ENCODE measurements around the gene DCAF10.
"Not testable (repeated sequence)": the region's sequence is repeated elsewhere in the genome, so short reads cannot be mapped to it uniquely, and the experiment has no call there.

Gene DCAF10

DNA sequence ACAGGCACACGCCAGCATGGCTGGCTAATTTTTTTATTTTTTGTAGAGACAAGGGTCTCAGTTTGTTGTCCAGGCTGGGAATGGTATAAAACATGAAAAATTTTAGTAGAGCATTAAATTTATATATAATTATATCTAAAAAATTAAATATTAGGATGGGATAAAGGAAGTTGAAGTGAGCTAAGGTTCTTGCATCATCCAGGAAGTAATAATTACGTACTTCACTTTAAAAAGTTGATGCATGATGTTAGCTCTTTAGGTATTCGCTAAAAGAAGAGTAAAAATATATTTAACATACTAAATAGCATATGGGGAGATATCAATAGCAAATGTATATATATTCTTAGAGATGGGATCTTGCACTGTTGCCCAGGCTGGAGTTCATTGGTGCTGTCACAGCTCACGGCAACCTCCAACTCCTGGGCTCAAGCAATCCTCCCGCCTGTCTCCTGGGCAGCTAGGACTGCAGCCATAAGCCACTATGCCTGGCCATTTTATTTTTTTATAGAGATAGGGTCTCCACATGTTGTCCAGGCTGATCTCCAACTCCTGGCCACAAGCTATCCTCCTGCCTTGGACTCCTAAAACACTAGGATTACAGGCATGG is 12.3 kb downstream of the DCAF10 start:
- DNase-seq (ENCODE audit: low read depth): no peak
- TF ChIP-seq CTCF (IDR thresholded peaks at IDR 0.05; ENCODE audit: low read depth, low read length, missing control alignments): no peak
- H3K4me3 ChIP-seq (ENCODE audit: low read depth, low read length): no peak overlapping the region

DNA sequence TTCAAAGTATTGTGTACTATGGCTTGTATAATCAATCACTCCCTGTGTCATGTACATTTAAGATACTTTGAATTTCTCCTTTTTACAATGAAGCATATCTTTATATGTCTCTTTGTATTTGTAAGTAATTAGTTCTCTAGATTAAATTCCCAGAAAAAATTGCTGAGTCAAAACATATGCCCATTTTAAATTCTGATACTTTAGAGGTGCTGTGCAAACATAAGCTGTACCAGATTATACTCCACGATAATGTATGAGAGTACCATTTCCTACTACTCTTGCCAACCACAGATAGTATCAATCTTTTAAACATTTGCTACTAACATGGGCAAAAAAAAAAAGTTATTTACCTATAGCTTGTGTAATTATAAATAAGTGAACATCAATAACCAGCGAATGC is 18.3 kb downstream of the DCAF10 start:
- no peak overlapping the region for H3K4me3 ChIP-seq (ENCODE audit: low read depth, low read length)
- no peak for DNase-seq (ENCODE audit: low read depth)
- no peak for TF ChIP-seq CTCF (IDR thresholded peaks at IDR 0.05; ENCODE audit: low read depth, low read length, missing control alignments)

GRCh38 chr9:37820142-37820541 is 19.5 kb downstream of the DCAF10 start:
- no peak for TF ChIP-seq CTCF (IDR thresholded peaks at IDR 0.05; ENCODE audit: low read depth, low read length, missing control alignments)

GRCh38 chr9:37825174-37825573 is 24.6 kb downstream of the DCAF10 start:
- not testable (repeated sequence) for H3K4me3 ChIP-seq (ENCODE audit: low read depth, low read length); DNase-seq (ENCODE audit: low read depth)

More at GRCh38 chr9:37820142-37820541, 19.5 kb downstream of the DCAF10 start:
- no peak overlapping the region for H3K4me3 ChIP-seq (ENCODE audit: low read depth, low read length)
- no peak for DNase-seq (ENCODE audit: low read depth)

- no peak overlapping the region for H3K4me3 ChIP-seq (ENCODE audit: low read depth, low read length)
- DNase-seq (ENCODE audit: low read depth): no peak
- TF ChIP-seq CTCF (IDR thresholded peaks at IDR 0.05; ENCODE audit: low read depth, low read length, missing control alignments): no peak
These were observed 27.0 kb downstream of the DCAF10 start for GRCh38 chr9:37827483-37828165.

DNA sequence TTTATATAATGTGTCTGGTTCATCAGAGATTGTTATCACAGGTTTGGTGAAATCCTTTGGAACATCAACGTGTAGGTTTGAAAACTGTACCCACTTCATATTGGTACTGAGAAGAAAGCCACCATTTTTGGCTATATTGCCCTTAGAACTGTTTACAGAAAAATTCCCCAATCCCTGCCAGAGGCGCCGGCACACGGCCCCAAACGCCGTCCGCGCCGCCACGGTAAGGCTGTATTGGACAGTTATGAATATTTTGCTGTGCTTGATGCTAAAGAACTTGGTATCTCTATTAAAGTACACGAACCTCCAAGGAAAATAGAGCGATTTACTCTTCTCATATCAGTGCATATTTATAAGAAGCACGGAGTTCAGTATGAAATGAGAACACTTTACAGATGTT is 35.2 kb downstream of the DCAF10 start:
- DNase-seq (ENCODE audit: low read depth): no peak
- no peak for TF ChIP-seq CTCF (IDR thresholded peaks at IDR 0.05; ENCODE audit: low read depth, low read length, missing control alignments)
- no peak overlapping the region for H3K4me3 ChIP-seq (ENCODE audit: low read depth, low read length)

GRCh38 chr9:37836386-37836785 is 35.8 kb downstream of the DCAF10 start:
- H3K4me3 ChIP-seq (ENCODE audit: low read depth, low read length): no peak overlapping the region
- DNase-seq (ENCODE audit: low read depth): peak; percentile 16
- TF ChIP-seq CTCF (IDR thresholded peaks at IDR 0.05; ENCODE audit: low read depth, low read length, missing control alignments): no peak
